Right cardiac atrium (tissue), 5 donors: ENCODE measurements around the gene GRAMD1C. TPM values are rescaled to one million over a fixed set of nuclear protein-coding genes. Genes with fewer than 3 reads are reported as not detected.
A peak's percentile ranks its signal among the peaks of the same experiment; 100 is the strongest.
"Not testable (repeated sequence)": the region's sequence is repeated elsewhere in the genome, so short reads cannot be mapped to it uniquely, and the experiment has no call there.

ENCODE experiments used
- ATAC-seq, 2 donors: fragments of 200-7000 bp; cut with Tn5 transposase; one replicate each; pipeline versions ENCODE4 v1.8.0 to v1.9.1; 2020; ENCODE audit warnings: moderate library complexity in 2 of 2, mild to moderate bottlenecking in 1 of 2
- DNase-seq, 3 donors: peaks; one replicate each; pipeline ENCODE4 v3.0.0-alpha.2; 2020
- H3K27ac ChIP-seq: one replicate; pipeline ENCODE4 v1.5.1; 2013; ENCODE audit warnings: mild to moderate bottlenecking, low read length, control low read depth, moderate library complexity
- H3K27me3 ChIP-seq: one replicate; pipeline ENCODE4 v1.6.1; 2013; ENCODE audit not compliant: control insufficient read depth, insufficient read depth
- H3K4me1 ChIP-seq: one replicate; pipeline ENCODE4 v1.6.1; 2013; ENCODE audit warnings: low read length; ENCODE audit not compliant: control insufficient read depth, insufficient read depth
- H3K4me3 ChIP-seq: one replicate; pipeline ENCODE4 v1.5.1; 2013; ENCODE audit warnings: low read length, control low read depth
- H3K9me3 ChIP-seq: one replicate; pipeline ENCODE4 v1.6.1; 2013; ENCODE audit warnings: low read length; ENCODE audit not compliant: control insufficient read depth
- WGBS: extraction: QIAGEN DNeasy Blood & Tissue Kit; methylation state at CpG from one replicate; pipeline ENCODE4 v1.1.7; 2013; 5-methylcytosine and 5-hydroxymethylcytosine counted together
- intact Hi-C, 4 donors: fragments of 100-400 bp; cut with DNase I; formaldehyde crosslinking; loops; one replicate each; pipeline versions ENCODE4 v1.11.0 to v1.14.0; 2022 to 2023
- polyA plus RNA-seq: library from polyadenylated mRNA; stranded (reverse); fragments of 200-250 nt; gene quantifications from one replicate; pipeline ENCODE4 v1.2.3, GENCODE V29; 2013
- total RNA-seq, 4 donors: library from RNA; stranded (reverse); fragmentation: NEBNext Ultra II Directional; extraction: Animal tissue kit (Norgen Biotek cat#: 25700); gene quantifications; one replicate each; pipeline ENCODE4 v1.2.1, GENCODE V29; 2021
- donor health status: healthy with polysubstance abuse.
- donor health status: DM: no; HTN: yes; CAD: no.
- donor health status: DM: no; HTN: no; CAD: no.
- donor health status: DM: no; HTN: yes; CAD: no; lungs with severe emphysema.
- donor health status: DM: yes; HTN: yes; CAD: no.

The GRAMD1C gene
- total and polyA plus RNA-seq, 5 donors, result 0.38 to 3.0 (median 1.7) TPM

- no peaks in the 10 kb centered on the region for H3K27me3 ChIP-seq
- no peaks in the 10 kb centered on the region for H3K4me1 ChIP-seq
- H3K27ac ChIP-seq, result no peak overlapping the region
- ATAC-seq (no peak), DNase-seq (no peak)
- WGBS, result 82% methylated on average over 10 of the region's 10 CpGs
- intact Hi-C loops, result no loop called here
- no peaks in the 10 kb centered on the region for H3K9me3 ChIP-seq
- H3K4me3 ChIP-seq, result no peak overlapping the region
These were observed 8.8 kb upstream of the GRAMD1C start for GRCh38 chr3:113829576-113830354.

GRCh38 chr3:113831103-113831355 lies 7.6 kb upstream of the GRAMD1C start:
- intact Hi-C loops, result no loop called here
- WGBS, result 0% methylated on average over 1 of the region's 1 CpG
- Histone ChIP-seq H3K9me3 (no peaks in the 10 kb centered on the region), H3K27ac (no peak overlapping the region), H3K4me3 (no peak overlapping the region), H3K27me3 (no peaks in the 10 kb centered on the region), H3K4me1 (no peaks in the 10 kb centered on the region)
- no peak for DNase-seq
- no peak for ATAC-seq

GRCh38 chr3:113832477-113833164 lies 6.0 kb upstream of the GRAMD1C start:
- H3K4me3 ChIP-seq, result no peak overlapping the region
- WGBS, result 82% methylated on average over 5 of the region's 5 CpGs
- ATAC-seq (no peak), DNase-seq (no peak)
- H3K27ac ChIP-seq, result no peak overlapping the region
- no peaks in the 10 kb centered on the region for H3K27me3 ChIP-seq
- no peaks in the 10 kb centered on the region for H3K9me3 ChIP-seq
- intact Hi-C loops, result no loop called here
- no peaks in the 10 kb centered on the region for H3K4me1 ChIP-seq

- Histone ChIP-seq H3K27ac (no peak overlapping the region), H3K9me3 (no peaks in the 10 kb centered on the region), H3K4me1 (no peaks in the 10 kb centered on the region), H3K4me3 (no peak overlapping the region), H3K27me3 (no peaks in the 10 kb centered on the region)
- ATAC-seq, result no peak
- DNase-seq, result no peak
- intact Hi-C loops, result no loop called here
These were observed 3.6 kb upstream of the GRAMD1C start for GRCh38 chr3:113834983-113835382.

GRCh38 chr3:113839551-113839950 lies 963 bp downstream of the GRAMD1C start:
- Histone ChIP-seq H3K27me3 (no peaks in the 10 kb centered on the region), H3K4me3 (peak overlapping the region; percentile 70), H3K4me1 (no peaks in the 10 kb centered on the region), H3K9me3 (no peaks in the 10 kb centered on the region), H3K27ac (no peak overlapping the region)
- 62% methylated on average over 2 of the region's 2 CpGs for WGBS
- DNase-seq (no peak), ATAC-seq (no peak)
- intact Hi-C loops, result no loop called here

- DNase-seq, result no peak
- H3K4me1 ChIP-seq, result no peaks in the 10 kb centered on the region
- H3K9me3 ChIP-seq, result no peaks in the 10 kb centered on the region
- no peaks in the 10 kb centered on the region for H3K27me3 ChIP-seq
- WGBS, result 53% methylated on average over 4 of the region's 4 CpGs
- no peak for ATAC-seq
- intact Hi-C loops, result no loop called here
- no peak overlapping the region for H3K4me3 ChIP-seq
- no peak overlapping the region for H3K27ac ChIP-seq
These were observed 6.1 kb downstream of the GRAMD1C start for GRCh38 chr3:113844622-113845222.

GRCh38 chr3:113847247-113847646 lies 8.7 kb downstream of the GRAMD1C start:
- ATAC-seq (no peak), DNase-seq (no peak)
- H3K27ac ChIP-seq, result no peak overlapping the region
- no peaks in the 10 kb centered on the region for H3K4me1 ChIP-seq
- no peaks in the 10 kb centered on the region for H3K27me3 ChIP-seq
- intact Hi-C loops, result no loop called here
- no peaks in the 10 kb centered on the region for H3K9me3 ChIP-seq
- H3K4me3 ChIP-seq, result no peak overlapping the region

- WGBS, result 81% methylated on average over 2 of the region's 2 CpGs
- intact Hi-C loops, result no loop called here
- ATAC-seq (no peak), DNase-seq (no peak)
- Histone ChIP-seq H3K4me1 (no peaks in the 10 kb centered on the region), H3K27me3 (no peaks in the 10 kb centered on the region), H3K4me3 (no peak overlapping the region), H3K9me3 (no peaks in the 10 kb centered on the region), H3K27ac (no peak overlapping the region)
These were observed 9.3 kb downstream of the GRAMD1C start for GRCh38 chr3:113847664-113848461.

- DNase-seq, ATAC-seq, H3K27ac ChIP-seq, H3K27me3 ChIP-seq, H3K4me3 ChIP-seq, intact Hi-C loops, H3K9me3 ChIP-seq, H3K4me1 ChIP-seq: not testable (repeated sequence)
- 96% methylated on average over 3 of the region's 3 CpGs for WGBS
These were observed 10.5 kb downstream of the GRAMD1C start for GRCh38 chr3:113849071-113849470.

- ATAC-seq, H3K9me3 ChIP-seq, H3K4me3 ChIP-seq, DNase-seq, H3K27me3 ChIP-seq, H3K27ac ChIP-seq, intact Hi-C loops, H3K4me1 ChIP-seq: not testable (repeated sequence)
- 97% methylated on average over 12 of the region's 22 CpGs for WGBS
These were observed 11.3 kb downstream of the GRAMD1C start for GRCh38 chr3:113849841-113850240.

- intact Hi-C loops, H3K27me3 ChIP-seq, DNase-seq, H3K9me3 ChIP-seq, ATAC-seq, H3K27ac ChIP-seq, H3K4me1 ChIP-seq, H3K4me3 ChIP-seq: not testable (repeated sequence)
- 96% methylated on average over 9 of the region's 9 CpGs for WGBS
These were observed 11.8 kb downstream of the GRAMD1C start for GRCh38 chr3:113850391-113850790.
